Stimulated activated naive CD8-positive, alpha-beta T cell treated with anti-CD3 and anti-CD28 coated beads, Interleukin-15, Interleukin-2, amounts not matched to agents 100 ng/mL and 50 ng/mL, for 24 hours (primary cell): ENCODE data around the gene SNX33.

Experiments used
- H3K27ac Mint-ChIP-seq: one replicate; pipeline ENCODE4 v1.8.0; 2021; ENCODE audit warnings: mild to moderate bottlenecking, mixed read lengths
- H3K27me3 Mint-ChIP-seq: one replicate; pipeline ENCODE4 v1.8.0; 2021; ENCODE audit warnings: mixed read lengths
- H3K36me3 Mint-ChIP-seq: one replicate; pipeline ENCODE4 v1.8.0; 2021; ENCODE audit warnings: low read depth, mixed read lengths
- H3K4me1 Mint-ChIP-seq: one replicate; pipeline ENCODE4 v1.8.0; 2021; ENCODE audit warnings: low read depth, mixed read lengths
- H3K4me3 Mint-ChIP-seq: one replicate; pipeline ENCODE4 v1.8.0; 2021; ENCODE audit warnings: mild to moderate bottlenecking, mixed read lengths
- H3K9me3 Mint-ChIP-seq: one replicate; pipeline ENCODE4 v1.8.0; 2021; ENCODE audit warnings: mixed read lengths

The SNX33 gene

DNA sequence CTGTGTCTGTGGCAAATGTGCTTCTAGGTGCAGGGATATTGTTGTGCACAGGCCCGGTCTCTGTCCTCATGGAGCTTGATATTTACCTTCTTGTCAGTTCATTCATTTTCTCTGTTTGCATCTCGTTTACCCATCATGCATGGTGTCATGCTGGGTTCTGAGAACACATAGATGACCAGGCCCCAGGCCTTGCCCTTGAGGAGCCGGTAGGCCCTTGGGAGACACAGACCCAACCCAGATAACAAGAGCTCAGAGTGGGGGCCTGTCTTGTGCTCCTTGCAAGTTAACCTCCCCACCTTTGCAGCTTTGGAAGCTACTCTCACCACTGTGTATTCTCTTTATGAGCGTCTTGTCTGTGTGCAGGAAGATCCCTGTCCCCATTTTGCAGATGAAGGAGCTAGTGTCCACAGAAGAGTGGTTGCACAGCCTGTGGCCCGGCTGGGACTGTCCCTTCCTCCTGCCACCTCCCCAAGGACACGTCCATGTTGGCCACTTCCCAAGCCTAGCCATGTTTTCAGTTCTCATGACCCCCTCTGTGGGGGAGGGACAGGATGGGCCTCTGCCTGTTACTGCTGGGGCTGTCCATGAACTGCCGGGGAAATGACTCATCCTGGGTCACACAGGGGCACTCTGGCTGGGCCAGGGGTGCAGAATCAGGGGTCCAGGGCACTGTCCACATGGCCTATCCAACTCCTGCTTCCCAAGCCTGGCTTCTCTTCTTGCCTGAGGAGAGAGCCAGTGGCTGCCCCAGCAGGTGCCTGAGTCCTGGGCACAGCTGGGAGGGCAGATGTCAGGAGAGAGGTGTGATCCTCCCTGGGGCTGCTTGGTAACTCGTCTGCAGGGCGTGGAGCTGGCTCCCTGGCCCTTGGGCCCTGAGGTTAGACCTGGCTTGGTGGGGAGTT lies 3.4 kb downstream of the SNX33 start:
- H3K27ac Mint-ChIP-seq = no peak overlapping the region

DNA sequence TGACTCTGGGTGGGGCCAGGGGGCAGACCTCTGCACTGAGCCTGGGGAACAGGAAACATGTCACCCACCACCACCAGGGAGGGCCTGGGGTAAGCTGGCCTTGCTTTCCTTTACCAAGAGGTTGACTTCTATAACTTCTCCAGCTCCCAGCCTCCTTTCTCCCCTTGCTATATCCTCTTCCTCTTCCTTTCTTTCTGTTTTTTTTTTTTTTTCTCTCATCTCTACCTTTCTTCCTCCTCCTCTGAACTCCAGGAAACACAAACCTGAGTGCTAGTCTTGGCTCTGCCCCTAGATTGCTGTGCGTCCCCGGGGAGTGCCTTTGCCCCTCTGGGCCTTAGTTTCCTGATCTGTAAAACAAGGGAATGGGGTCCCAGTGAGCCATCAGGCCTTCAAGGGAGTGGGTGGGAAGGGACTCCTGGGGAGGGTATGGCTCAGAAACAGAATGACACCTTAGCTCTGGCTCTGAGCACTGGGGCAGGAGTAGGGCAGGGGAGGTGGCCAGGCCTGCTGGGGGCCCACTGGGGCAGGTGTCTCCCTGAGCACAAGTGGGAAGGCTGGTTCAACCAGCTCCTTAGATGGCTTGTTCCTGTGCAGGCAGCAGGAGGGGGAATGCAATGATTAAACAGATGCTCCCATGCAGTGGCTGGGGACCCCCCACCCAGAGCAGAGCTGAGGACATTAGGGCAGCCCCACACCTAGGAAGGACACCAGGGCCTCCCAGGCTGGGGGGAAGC lies 4.3 kb downstream of the SNX33 start:
- H3K9me3 Mint-ChIP-seq = no peaks in the 10 kb centered on the region
- H3K36me3 Mint-ChIP-seq = no peaks in the 10 kb centered on the region
- no peak overlapping the region for H3K4me3 Mint-ChIP-seq
- H3K27ac Mint-ChIP-seq = peak overlapping the region; percentile 28
- H3K4me1 Mint-ChIP-seq = peaks cover 25% of the 10 kb centered on the region
- H3K27me3 Mint-ChIP-seq = peaks cover under 1% of the 10 kb centered on the region

More for the DNA sequence above, 3.4 kb downstream of the SNX33 start:
- Mint-ChIP-seq H3K4me3 (no peak overlapping the region), H3K4me1 (peaks cover 33% of the 10 kb centered on the region), H3K27me3 (peaks cover 8% of the 10 kb centered on the region), H3K9me3 (no peaks in the 10 kb centered on the region), H3K36me3 (no peaks in the 10 kb centered on the region)

DNA sequence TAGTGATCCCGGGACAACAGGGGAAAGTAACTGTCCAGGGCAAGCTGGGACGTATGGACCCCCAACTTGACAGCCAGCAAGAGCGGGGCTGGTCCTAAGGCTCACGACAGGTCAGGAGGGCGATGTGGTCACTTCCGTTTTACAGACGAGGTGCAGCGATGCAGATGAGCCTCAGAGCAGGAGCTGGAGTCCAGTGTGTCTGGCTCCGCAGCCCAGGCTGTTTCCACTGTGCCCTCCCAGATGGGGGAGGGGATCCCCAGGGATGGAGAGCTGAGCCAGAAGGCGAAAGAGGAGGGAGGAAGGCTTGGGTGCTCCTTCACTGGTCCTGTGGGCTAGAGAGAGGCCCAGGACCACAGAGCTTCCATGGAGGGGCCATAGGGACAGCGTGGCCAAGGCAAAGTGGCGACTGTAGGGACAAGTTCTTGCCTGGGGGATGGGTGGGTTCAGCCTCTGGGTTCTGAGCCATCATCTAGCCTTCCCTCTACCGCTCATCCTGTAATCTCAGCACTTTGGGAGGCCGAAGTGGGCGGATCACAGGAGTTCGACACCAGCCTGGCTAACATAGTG lies 5.7 kb downstream of the SNX33 start:
- no peak overlapping the region for H3K4me3 Mint-ChIP-seq
- no peaks in the 10 kb centered on the region for H3K27me3 Mint-ChIP-seq
- no peaks in the 10 kb centered on the region for H3K9me3 Mint-ChIP-seq
- H3K36me3 Mint-ChIP-seq = no peaks in the 10 kb centered on the region
- H3K4me1 Mint-ChIP-seq = peaks cover 25% of the 10 kb centered on the region
- no peak overlapping the region for H3K27ac Mint-ChIP-seq

DNA sequence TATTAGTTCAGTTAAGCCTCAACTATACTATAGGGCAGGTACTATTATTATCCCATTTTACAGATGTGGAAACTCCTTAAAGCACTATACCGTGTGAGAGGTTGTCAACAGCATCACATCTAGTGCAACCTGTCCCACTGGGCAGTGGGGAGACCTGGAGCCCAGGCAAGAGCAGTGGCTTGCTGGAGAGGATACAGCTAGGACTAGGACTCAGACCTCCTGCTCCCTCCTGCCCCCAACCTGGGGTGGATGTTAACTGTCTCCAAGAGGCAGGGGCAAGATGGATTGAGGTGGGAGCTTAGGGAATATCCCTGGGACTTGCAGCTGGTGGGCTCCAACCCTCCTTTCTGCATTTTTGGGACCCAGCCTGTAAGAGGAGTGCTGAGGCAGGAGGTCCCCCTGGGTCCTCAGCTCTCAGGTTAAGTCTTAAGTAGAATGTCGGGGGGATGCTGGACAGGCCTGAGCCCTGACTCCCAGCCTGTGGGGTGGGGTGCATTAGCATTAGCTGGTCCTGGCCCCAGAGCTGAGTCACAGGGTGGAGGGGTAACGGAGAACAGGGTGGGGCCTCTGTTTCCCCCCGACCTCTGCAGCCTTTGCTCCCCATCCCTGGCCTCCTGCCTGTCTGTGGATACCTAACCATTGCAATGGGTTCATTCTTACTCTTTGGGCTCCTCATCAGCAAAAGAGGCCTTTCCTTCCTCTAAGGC lies 6.6 kb downstream of the SNX33 start:
- Mint-ChIP-seq H3K9me3 (no peaks in the 10 kb centered on the region), H3K4me1 (peaks cover 25% of the 10 kb centered on the region), H3K36me3 (no peaks in the 10 kb centered on the region), H3K4me3 (no peak overlapping the region), H3K27ac (no peak overlapping the region), H3K27me3 (no peaks in the 10 kb centered on the region)

DNA sequence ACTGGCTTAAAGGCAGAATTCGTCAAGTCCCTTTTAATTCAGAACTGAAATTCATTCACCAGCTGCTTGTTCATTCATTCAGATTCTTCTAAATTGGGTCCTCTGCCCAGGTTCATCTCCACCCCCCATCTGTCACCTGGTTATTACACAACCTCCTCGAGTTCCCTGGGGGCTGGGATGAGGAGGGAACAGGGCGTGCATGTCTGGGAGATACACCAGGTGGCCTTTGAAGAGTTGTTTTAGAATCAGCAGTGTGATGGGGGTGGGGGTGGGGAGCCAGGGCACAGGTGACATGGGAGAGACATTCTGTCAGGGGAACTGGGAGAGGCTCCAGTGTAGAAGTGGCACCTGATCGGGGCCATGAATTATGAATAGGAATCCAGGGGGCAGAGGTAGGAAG lies 8.2 kb downstream of the SNX33 start:
- no peak overlapping the region for H3K27ac Mint-ChIP-seq
- no peaks in the 10 kb centered on the region for H3K36me3 Mint-ChIP-seq
- peaks cover 12% of the 10 kb centered on the region for H3K4me1 Mint-ChIP-seq
- no peak overlapping the region for H3K4me3 Mint-ChIP-seq
- H3K27me3 Mint-ChIP-seq = no peaks in the 10 kb centered on the region
- no peaks in the 10 kb centered on the region for H3K9me3 Mint-ChIP-seq

DNA sequence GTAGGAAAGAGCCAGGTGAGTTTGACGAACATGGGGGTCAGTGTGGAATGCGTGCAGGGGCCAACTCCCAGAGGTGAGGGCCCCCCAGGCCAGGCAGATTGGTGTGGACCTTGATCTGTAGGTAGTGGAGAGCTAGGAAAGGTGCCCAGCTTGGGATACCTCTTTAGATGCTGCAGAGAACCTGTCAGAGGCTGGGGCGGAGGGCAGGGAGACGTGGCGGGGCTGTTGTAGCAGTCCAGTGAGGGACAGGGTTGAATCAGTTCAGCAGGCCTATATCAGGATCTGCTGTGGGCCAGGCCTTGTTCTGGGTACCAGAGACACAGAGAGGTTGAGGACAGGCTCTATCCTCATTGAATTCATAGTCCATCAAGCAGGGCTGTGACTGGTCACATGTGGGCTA lies 8.6 kb downstream of the SNX33 start:
- Mint-ChIP-seq H3K27ac (no peak overlapping the region), H3K27me3 (no peaks in the 10 kb centered on the region), H3K36me3 (no peaks in the 10 kb centered on the region), H3K9me3 (no peaks in the 10 kb centered on the region), H3K4me1 (peaks cover 8% of the 10 kb centered on the region), H3K4me3 (no peak overlapping the region)

DNA sequence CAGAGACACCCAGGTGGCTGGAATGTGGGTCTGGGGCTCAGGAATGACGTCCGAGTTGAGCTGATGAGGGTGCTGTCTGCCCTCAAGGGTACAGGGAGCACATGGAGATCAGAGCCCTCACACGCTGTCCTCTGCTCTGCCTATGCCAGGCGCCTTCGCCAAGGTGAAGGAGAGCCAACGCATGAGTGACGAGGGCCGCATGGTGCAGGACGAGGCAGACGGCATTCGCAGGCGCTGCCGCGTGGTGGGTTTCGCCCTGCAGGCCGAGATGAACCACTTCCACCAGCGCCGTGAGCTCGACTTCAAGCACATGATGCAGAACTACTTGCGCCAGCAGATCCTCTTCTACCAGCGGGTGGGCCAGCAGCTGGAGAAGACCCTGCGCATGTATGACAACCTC lies 9.1 kb downstream of the SNX33 start:
- Mint-ChIP-seq H3K27me3 (no peaks in the 10 kb centered on the region), H3K4me1 (peaks cover 3% of the 10 kb centered on the region), H3K27ac (no peak overlapping the region), H3K9me3 (no peaks in the 10 kb centered on the region), H3K36me3 (no peaks in the 10 kb centered on the region), H3K4me3 (no peak overlapping the region)

DNA sequence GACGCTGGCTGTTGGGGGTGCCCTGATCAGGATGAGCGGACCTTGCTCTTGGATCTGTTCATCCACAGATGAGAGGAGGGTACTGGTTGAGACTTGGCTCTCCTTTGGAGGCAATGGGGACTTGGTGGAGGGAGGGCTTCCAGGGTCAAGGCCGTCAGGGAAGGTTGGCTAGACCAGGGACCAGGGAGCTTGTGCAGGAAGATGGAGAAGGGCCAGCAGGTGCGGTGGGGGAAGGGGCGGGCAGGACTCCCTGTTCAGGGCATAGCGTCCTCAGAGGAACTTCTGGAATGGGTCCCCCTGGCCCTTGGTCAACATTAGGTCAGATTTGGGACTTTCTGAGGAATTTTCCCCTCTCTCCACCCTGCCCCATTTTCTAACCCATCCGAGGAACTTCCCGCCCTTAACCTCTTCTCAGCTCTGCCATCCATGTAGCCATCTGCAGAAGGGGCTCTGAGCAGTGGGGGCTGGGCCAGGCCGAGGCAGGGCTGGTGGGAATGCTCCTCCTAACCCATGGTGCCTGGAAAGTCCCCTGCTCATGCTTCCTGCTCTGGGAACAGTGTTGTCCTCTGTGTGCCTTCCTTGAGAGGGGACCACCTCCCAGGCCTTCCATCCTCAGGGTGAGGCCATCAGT lies 11.5 kb downstream of the SNX33 start:
- no peaks in the 10 kb centered on the region for H3K27me3 Mint-ChIP-seq
- H3K27ac Mint-ChIP-seq = no peak overlapping the region
- H3K36me3 Mint-ChIP-seq = no peaks in the 10 kb centered on the region
- H3K4me3 Mint-ChIP-seq = no peak overlapping the region
- no peaks in the 10 kb centered on the region for H3K4me1 Mint-ChIP-seq
- no peaks in the 10 kb centered on the region for H3K9me3 Mint-ChIP-seq

DNA sequence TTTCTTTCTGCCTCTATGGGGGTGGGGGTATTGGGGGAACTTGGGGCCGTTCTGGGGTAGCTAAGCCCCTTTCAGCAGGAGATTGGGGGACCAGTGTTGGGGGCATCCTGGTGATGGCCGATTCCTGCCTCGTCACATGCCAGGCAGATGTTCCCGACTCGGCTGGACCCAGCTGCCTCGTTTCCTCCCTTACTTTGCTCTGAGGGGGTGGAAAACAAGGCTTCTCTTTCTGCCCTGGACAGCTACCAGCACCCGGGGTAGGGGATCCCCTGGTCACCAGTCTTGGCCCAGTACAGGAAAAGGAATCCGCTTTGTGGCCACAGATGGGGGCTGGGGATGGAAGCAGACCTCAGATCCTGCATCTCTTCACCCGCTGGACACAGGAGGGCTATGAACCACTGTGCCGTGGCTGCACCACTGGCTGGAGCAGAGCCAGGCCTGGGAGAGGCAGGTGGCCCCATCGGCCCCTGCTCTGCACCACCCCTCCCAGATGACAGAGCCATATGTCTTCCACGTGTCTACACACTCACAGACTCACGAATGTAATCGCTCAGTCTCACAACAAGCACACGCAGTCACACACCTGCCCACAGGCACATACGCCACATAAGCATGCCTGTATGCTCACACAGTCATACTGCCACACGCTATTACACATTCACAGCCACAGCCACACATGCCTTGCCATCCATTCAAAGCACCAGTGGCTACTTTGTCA lies 12.4 kb downstream of the SNX33 start:
- no peaks in the 10 kb centered on the region for H3K36me3 Mint-ChIP-seq
- no peaks in the 10 kb centered on the region for H3K9me3 Mint-ChIP-seq
- H3K27me3 Mint-ChIP-seq = no peaks in the 10 kb centered on the region
- H3K4me3 Mint-ChIP-seq = no peak overlapping the region
- no peak overlapping the region for H3K27ac Mint-ChIP-seq
- no peaks in the 10 kb centered on the region for H3K4me1 Mint-ChIP-seq

DNA sequence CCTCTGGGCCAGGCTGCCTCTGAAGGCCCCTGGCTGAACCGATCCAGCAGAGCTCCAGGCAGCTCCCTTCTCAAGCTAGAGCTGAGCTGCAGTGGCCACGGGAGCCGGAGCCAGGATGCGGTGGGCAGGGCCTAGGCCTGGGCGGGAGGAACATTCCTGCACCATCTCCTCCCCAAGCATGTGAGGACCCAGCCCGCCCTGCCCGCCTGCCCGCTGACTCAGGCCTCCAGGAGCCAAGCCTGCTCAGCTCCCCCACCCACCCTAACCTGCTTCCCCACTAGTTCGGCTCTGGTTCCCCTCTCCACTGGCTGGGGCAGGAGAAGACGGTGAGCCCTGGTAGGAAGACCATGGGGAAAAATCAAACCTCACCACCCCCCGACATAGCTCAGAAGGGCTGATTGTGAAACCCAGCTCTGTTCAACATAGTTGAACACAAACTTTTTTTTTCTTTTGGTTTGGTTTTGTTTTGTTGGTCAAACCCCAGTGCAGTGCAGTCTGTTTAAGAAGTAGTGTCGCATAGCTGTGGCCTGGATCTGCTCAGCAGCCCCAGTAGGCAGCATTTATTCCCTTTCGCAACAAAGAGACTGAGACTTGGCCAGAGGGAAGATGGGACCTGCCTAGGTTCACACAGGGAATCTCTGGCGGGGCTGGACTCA lies 13.5 kb downstream of the SNX33 start:
- H3K36me3 Mint-ChIP-seq = no peaks in the 10 kb centered on the region
- H3K9me3 Mint-ChIP-seq = no peaks in the 10 kb centered on the region
- no peak overlapping the region for H3K4me3 Mint-ChIP-seq
- H3K27ac Mint-ChIP-seq = no peak overlapping the region
- H3K4me1 Mint-ChIP-seq = no peaks in the 10 kb centered on the region
- H3K27me3 Mint-ChIP-seq = no peaks in the 10 kb centered on the region

DNA sequence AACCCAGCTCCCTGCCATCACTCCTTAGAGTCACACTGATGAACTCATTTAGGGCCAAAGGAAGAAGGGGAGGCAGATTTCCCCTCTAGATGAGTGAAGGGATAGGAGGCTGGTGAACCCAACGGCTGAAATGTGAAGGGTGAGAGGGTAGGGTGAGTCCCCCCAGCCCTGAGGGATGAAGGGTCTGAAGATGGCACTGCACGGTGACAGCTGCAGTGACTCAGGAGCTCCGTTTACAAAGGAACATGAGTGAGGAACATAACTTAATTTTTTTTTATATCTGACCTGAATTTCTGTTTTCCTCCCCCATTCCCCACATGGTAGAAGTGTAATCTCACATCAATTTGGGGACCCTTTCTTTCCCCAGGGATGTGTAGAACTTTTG lies 14.0 kb downstream of the SNX33 start:
- Mint-ChIP-seq H3K4me1 (no peaks in the 10 kb centered on the region), H3K4me3 (no peak overlapping the region)

DNA sequence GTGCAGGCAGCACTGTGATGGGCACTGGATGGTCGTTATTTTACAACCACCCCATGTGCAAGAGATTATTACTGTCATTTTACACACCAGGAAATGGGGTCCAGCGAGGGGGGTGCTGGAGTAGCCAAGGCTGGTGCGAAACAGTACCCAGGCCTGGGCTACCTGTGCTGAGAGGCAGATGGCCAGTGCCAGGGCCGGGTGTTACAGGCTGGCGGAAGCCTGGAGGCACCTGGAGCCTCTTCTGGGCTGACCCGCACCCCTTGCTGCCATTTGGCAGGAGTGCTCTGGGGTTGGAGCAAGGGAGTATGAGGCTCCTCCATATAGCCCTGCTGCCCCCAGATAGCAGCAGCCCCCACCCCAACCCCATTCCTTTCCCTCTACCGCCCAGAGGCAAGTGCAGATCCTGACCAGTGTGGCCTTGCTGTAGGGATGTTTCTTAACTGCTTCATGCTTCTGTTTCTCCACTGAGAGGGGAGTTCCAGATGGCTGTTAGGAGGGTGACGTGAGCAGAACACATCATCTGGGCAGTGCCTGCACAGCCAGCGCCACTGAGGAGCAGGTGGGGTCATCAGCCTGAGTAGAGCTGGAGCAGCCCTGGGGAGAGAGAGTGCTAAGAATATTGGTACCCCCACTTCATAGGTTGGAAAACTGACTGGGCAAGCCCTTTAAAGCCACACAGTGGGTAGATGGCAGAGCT lies 15.3 kb downstream of the SNX33 start:
- no peak overlapping the region for H3K27ac Mint-ChIP-seq
- H3K27me3 Mint-ChIP-seq = no peaks in the 10 kb centered on the region
- H3K36me3 Mint-ChIP-seq = no peaks in the 10 kb centered on the region
- no peak overlapping the region for H3K4me3 Mint-ChIP-seq
- H3K4me1 Mint-ChIP-seq = no peaks in the 10 kb centered on the region
- no peaks in the 10 kb centered on the region for H3K9me3 Mint-ChIP-seq

More for the DNA sequence above, 14.0 kb downstream of the SNX33 start:
- H3K9me3 Mint-ChIP-seq = no peaks in the 10 kb centered on the region
- no peaks in the 10 kb centered on the region for H3K36me3 Mint-ChIP-seq
- H3K27ac Mint-ChIP-seq = no peak overlapping the region
- no peaks in the 10 kb centered on the region for H3K27me3 Mint-ChIP-seq

DNA sequence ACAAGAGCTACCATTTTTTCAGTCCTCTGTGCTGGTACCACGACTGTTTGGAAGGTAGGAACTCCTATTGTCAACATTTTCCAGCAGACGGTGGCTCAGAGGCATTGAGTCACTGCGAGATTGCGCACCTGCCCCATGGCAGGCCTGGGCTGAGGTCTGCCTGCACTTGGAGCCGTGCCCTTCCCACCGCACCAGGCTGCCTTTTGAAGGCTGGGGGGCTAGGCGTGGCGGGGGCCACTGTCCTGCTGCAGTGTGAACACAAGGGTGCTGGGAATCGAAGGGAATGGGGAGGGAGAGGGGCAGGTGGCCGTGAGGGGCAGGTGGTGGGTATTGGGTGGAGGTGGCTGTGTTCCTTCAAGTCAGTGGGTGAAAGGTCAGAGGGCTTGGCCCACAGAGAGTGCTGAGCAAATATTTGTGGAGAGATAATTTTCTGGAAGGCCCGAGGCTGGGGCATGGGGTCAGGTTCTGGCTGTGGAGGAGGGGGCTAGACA lies 16.3 kb downstream of the SNX33 start:
- no peak overlapping the region for H3K4me3 Mint-ChIP-seq
- no peak overlapping the region for H3K27ac Mint-ChIP-seq
- no peaks in the 10 kb centered on the region for H3K36me3 Mint-ChIP-seq

More for the DNA sequence above, 16.3 kb downstream of the SNX33 start:
- no peaks in the 10 kb centered on the region for H3K9me3 Mint-ChIP-seq
- no peaks in the 10 kb centered on the region for H3K27me3 Mint-ChIP-seq
- H3K4me1 Mint-ChIP-seq = no peaks in the 10 kb centered on the region
